HepG2 (cell line): ENCODE data around the gene GNMT. TPM values are rescaled to one million over a fixed set of nuclear protein-coding genes. Genes with fewer than 3 reads are reported as not detected.

ENCODE experiments used
- ADNP ChIP-seq: sonication (generic); formaldehyde crosslinking; IDR thresholded peaks from 2 replicates; pipeline ENCODE4 v1.4.0; 2020; ENCODE audit warnings: missing genetic modification reagents
- ATF7 ChIP-seq, 2 experiments: fragments of 450-650 bp in 1 of 2; sonication (generic) in 1 of 2; formaldehyde crosslinking in 1 of 2; IDR thresholded peaks; 2 replicates each; pipeline versions ENCODE4 v1.4.0 to v1.6.1; 2016 to 2020; ENCODE audit warnings: antibody characterized with exemption in 1 of 2, mild to moderate bottlenecking in 1 of 2, missing genetic modification reagents in 1 of 2
- CBFB ChIP-seq: sonication (generic); formaldehyde crosslinking; IDR thresholded peaks from 2 replicates; pipeline ENCODE4 v1.4.0; 2020; ENCODE audit warnings: missing genetic modification reagents
- ERF ChIP-seq: IDR thresholded peaks from 2 replicates; pipeline ENCODE4 v1.6.1; 2018; ENCODE audit warnings: missing biosample characterization, missing genetic modification reagents
- FOXJ3 ChIP-seq: sonication (generic); formaldehyde crosslinking; IDR thresholded peaks from 2 replicates; pipeline ENCODE4 v1.4.0; 2020; ENCODE audit warnings: missing genetic modification reagents, mild to moderate bottlenecking, borderline replicate concordance
- GABPB1 ChIP-seq: IDR thresholded peaks from 2 replicates; pipeline ENCODE4 v1.6.1; 2016; ENCODE audit warnings: mild to moderate bottlenecking, missing genetic modification reagents, moderate library complexity, missing compliant biosample characterization
- GLI4 ChIP-seq: sonication (generic); formaldehyde crosslinking; IDR thresholded peaks from 2 replicates; pipeline ENCODE4 v1.5.1; 2020; ENCODE audit warnings: missing genetic modification reagents, mild to moderate bottlenecking, moderate library complexity, borderline replicate concordance
- HOXA3 ChIP-seq: sonication (generic); formaldehyde crosslinking; IDR thresholded peaks from 2 replicates; pipeline ENCODE4 v1.5.0; 2020; ENCODE audit warnings: missing genetic modification reagents
- ISL2 ChIP-seq: sonication (generic); formaldehyde crosslinking; IDR thresholded peaks from 2 replicates; pipeline ENCODE4 v1.5.0; 2020; ENCODE audit warnings: missing genetic modification reagents
- MIER2 ChIP-seq: IDR thresholded peaks from 2 replicates; pipeline ENCODE4 v1.6.1; 2016; ENCODE audit warnings: missing biosample characterization, missing genetic modification reagents
- PITX1 ChIP-seq: sonication (generic); formaldehyde crosslinking; IDR thresholded peaks from 2 replicates; pipeline ENCODE4 v1.5.1; 2020; ENCODE audit warnings: mild to moderate bottlenecking, missing genetic modification reagents
- RXRB ChIP-seq: IDR thresholded peaks from 2 replicates; pipeline ENCODE4 v1.6.1; 2016; ENCODE audit warnings: borderline replicate concordance, missing genetic modification reagents, missing compliant biosample characterization
- SMAD3 ChIP-seq: sonication (generic); formaldehyde crosslinking; IDR thresholded peaks from 2 replicates; pipeline ENCODE4 v1.4.0; 2020; ENCODE audit warnings: missing genetic modification reagents
- ZNF33A ChIP-seq: sonication (generic); formaldehyde crosslinking; IDR thresholded peaks from 2 replicates; pipeline ENCODE4 v1.5.1; 2020; ENCODE audit warnings: missing genetic modification reagents, mild to moderate bottlenecking, moderate library complexity, borderline replicate concordance
- ZNF350 ChIP-seq: sonication (generic); formaldehyde crosslinking; IDR thresholded peaks from 2 replicates; pipeline ENCODE4 v1.4.0; 2020; ENCODE audit warnings: mild to moderate bottlenecking, low read depth, missing genetic modification reagents, borderline replicate concordance
- ZNF761 ChIP-seq: sonication (generic); formaldehyde crosslinking; conservative IDR thresholded peaks from 2 replicates; pipeline ENCODE4 v1.4.0; 2020; ENCODE audit warnings: mild to moderate bottlenecking, missing genetic modification reagents
- ZSCAN21 ChIP-seq: sonication (generic); formaldehyde crosslinking; IDR thresholded peaks from 2 replicates; pipeline ENCODE4 v1.8.0; 2022; ENCODE audit warnings: mild to moderate bottlenecking, missing genetic modification reagents, moderate library complexity, borderline replicate concordance
- polyA plus RNA-seq, 8 experiments: library from polyadenylated mRNA; depleted of rRNA in 3 of 8; stranded (reverse) in 7 of 8; unstranded in 1 of 8; fragments of >200 nt; fragmentation: Illumina TruSeq in 4 of 8; extraction: Trizol in 4 of 8; gene quantifications; 2 replicates each; pipeline versions ENCODE4 v1.2.1 to v1.2.3, GENCODE V29; 2011 to 2016; ENCODE audit warnings: low read depth in 4 of 8, missing spikeins in 1 of 8, mixed read lengths in 1 of 8; ENCODE audit not compliant: insufficient read depth in 1 of 8
- total RNA-seq, 5 experiments: library from RNA; depleted of rRNA; stranded (reverse); fragments of >200 nt; fragmentation: Illumina TruSeq; extraction: Trizol; gene quantifications; 2 replicates each; pipeline ENCODE4 v1.2.3, GENCODE V29; 2016; ENCODE audit warnings: low read depth in 1 of 5
- TF ChIP-seq, protein P1 (sequence below): sonication (generic); formaldehyde crosslinking; IDR thresholded peaks from 2 replicates; pipeline ENCODE4 v1.9.0; 2021; ENCODE audit warnings: mild to moderate bottlenecking, missing genetic modification reagents
- TF ChIP-seq, protein P2 (sequence below): sonication (generic); formaldehyde crosslinking; IDR thresholded peaks from 2 replicates; pipeline ENCODE4 v1.5.0; 2020; ENCODE audit warnings: missing genetic modification reagents, mild to moderate bottlenecking, borderline replicate concordance
- TF ChIP-seq, protein P3 (sequence below): IDR thresholded peaks from 2 replicates; pipeline ENCODE4 v1.6.1; 2018; ENCODE audit warnings: missing genetic modification reagents, mild to moderate bottlenecking, missing compliant biosample characterization

Gene GNMT
- total and polyA plus RNA-seq, 2 of the 13 experiments (the other 11 are each of a cell fraction or from before 2014, with no cell fraction given): 2.8 to 7.0 TPM

DNA sequence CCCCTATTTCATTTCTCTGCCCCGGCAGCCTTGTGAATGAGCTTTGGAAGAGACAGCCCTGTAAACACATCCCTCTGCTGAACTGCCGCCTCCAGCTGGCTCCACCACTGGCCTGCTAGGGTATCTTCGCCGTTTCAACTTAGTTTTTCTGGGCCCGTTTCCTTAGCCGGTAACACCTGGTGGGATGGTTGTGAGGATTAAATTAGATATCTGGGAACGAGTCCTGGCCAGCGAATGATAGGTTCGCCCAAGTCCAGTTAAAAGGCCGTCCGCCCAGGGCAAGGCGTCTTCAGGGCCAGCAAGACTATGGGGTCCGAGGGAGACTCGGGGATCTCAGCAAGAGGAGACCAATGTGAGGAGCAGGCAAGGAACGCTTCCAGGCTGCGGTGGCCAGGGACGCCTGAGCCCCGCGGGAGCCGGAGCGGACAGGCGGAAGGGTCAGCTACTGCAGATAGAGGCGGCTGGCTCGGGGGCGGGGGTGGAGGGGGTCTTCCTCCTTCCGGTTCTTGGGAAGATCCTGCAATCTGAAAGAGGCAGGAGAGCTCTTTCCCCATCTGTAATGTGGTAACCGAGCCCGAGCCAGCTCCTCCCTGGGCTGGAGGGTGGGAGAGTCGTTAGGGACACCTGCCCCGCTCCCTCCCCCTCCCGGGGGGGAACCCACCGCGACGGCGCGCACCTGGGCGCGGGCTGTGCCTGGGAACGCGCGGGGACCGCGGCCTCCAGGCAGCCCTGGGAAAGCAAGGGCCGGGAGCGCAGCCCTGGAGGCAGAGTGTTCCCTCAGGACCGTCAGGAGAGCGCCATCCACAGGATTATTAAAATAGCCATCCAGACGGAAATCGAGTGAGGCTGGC lies 49.2 kb upstream of the GNMT start (continued):
- TF ChIP-seq ERF (CRISPR knock-in tag) (0 out of 2 replicates have a peak, but pooled peaks have one; percentile 9), ZNF761 (CRISPR knock-in tag) (no peak), ISL2 (0 out of 2 replicates have a peak, but pooled peaks have one; percentile 27), ZNF33A (no peak), ZSCAN21 (CRISPR knock-in tag) (peak; percentile 36; the same call in 1 of the 2 replicates), ZNF350 (0 out of 2 replicates have a peak, but pooled peaks have one; percentile 19), GLI4 (CRISPR knock-in tag) (0 out of 2 replicates have a peak, but pooled peaks have one; percentile 40), SMAD3 (CRISPR knock-in tag) (no peak), MIER2 (CRISPR knock-in tag) (no peak), GABPB1 (peak; percentile 70; the same call in 1 of the 2 replicates), CBFB (peak; percentile 26; the same call in 1 of the 2 replicates), HOXA3 (CRISPR knock-in tag) (peak; percentile 5; the same call in 1 of the 2 replicates), RXRB (CRISPR knock-in tag) (peak; percentile 6; the same call in 1 of the 2 replicates), PITX1 (CRISPR knock-in tag) (0 out of 2 replicates have a peak, but pooled peaks have one; percentile 22), FOXJ3 (CRISPR knock-in tag) (0 out of 2 replicates have a peak, but pooled peaks have one; percentile 15), ADNP (CRISPR knock-in tag) (peak; percentile 40; the same call in 1 of the 2 replicates), ATF7 (IDR thresholded peaks at IDR 0.05) (no peak), ATF7 (CRISPR knock-in tag; IDR thresholded peaks at IDR 0.05) (no peak)
- TF ChIP-seq, protein P1, sequence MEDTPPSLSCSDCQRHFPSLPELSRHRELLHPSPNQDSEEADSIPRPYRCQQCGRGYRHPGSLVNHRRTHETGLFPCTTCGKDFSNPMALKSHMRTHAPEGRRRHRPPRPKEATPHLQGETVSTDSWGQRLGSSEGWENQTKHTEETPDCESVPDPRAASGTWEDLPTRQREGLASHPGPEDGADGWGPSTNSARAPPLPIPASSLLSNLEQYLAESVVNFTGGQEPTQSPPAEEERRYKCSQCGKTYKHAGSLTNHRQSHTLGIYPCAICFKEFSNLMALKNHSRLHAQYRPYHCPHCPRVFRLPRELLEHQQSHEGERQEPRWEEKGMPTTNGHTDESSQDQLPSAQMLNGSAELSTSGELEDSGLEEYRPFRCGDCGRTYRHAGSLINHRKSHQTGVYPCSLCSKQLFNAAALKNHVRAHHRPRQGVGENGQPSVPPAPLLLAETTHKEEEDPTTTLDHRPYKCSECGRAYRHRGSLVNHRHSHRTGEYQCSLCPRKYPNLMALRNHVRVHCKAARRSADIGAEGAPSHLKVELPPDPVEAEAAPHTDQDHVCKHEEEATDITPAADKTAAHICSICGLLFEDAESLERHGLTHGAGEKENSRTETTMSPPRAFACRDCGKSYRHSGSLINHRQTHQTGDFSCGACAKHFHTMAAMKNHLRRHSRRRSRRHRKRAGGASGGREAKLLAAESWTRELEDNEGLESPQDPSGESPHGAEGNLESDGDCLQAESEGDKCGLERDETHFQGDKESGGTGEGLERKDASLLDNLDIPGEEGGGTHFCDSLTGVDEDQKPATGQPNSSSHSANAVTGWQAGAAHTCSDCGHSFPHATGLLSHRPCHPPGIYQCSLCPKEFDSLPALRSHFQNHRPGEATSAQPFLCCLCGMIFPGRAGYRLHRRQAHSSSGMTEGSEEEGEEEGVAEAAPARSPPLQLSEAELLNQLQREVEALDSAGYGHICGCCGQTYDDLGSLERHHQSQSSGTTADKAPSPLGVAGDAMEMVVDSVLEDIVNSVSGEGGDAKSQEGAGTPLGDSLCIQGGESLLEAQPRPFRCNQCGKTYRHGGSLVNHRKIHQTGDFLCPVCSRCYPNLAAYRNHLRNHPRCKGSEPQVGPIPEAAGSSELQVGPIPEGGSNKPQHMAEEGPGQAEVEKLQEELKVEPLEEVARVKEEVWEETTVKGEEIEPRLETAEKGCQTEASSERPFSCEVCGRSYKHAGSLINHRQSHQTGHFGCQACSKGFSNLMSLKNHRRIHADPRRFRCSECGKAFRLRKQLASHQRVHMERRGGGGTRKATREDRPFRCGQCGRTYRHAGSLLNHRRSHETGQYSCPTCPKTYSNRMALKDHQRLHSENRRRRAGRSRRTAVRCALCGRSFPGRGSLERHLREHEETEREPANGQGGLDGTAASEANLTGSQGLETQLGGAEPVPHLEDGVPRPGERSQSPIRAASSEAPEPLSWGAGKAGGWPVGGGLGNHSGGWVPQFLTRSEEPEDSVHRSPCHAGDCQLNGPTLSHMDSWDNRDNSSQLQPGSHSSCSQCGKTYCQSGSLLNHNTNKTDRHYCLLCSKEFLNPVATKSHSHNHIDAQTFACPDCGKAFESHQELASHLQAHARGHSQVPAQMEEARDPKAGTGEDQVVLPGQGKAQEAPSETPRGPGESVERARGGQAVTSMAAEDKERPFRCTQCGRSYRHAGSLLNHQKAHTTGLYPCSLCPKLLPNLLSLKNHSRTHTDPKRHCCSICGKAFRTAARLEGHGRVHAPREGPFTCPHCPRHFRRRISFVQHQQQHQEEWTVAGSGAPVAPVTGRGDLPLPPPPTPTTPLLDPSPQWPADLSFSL: 0 out of 2 replicates have a peak, but pooled peaks have one; percentile 49
- TF ChIP-seq, protein P2, sequence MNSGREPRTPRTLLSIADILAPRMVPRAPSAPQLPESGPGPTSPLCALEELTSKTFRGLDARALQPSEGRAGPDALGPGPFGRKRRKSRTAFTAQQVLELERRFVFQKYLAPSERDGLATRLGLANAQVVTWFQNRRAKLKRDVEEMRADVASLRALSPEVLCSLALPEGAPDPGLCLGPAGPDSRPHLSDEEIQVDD (CRISPR knock-in tag): 0 out of 2 replicates have a peak, but pooled peaks have one; percentile 59
- TF ChIP-seq, protein P3, sequence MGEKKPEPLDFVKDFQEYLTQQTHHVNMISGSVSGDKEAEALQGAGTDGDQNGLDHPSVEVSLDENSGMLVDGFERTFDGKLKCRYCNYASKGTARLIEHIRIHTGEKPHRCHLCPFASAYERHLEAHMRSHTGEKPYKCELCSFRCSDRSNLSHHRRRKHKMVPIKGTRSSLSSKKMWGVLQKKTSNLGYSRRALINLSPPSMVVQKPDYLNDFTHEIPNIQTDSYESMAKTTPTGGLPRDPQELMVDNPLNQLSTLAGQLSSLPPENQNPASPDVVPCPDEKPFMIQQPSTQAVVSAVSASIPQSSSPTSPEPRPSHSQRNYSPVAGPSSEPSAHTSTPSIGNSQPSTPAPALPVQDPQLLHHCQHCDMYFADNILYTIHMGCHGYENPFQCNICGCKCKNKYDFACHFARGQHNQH (CRISPR knock-in tag): no peak
